GM12878 (cell line): ENCODE results near the gene UBC. TPM values are rescaled to one million over a fixed set of nuclear protein-coding genes. Genes with fewer than 3 reads are reported as not detected.

ENCODE experiments used
- ATAC-seq: fragments of 200-7000 bp; cut with Tn5 transposase; 3 replicates; pipeline ENCODE4 v1.9.1; 2020; ENCODE audit warnings: mild to moderate bottlenecking, moderate library complexity
- BruUV-seq: library from RNA; stranded (reverse); fragments of 400-500 nt; replicated peaks from 2 replicates; lab custom pipeline; 2021; lab: Mats Ljungman, UMichigan
- CTCF ChIA-PET: fragments of 300-600 bp; sonication (Branson Sonifier 250); formaldehyde crosslinking; extraction: SDS; loops from one replicate; lab custom pipeline; 2021; ENCODE audit warnings: inconsistent platforms; lab: Yijun Ruan, JAX
- POLR2A ChIA-PET: fragments of 350-600 bp; formaldehyde crosslinking; extraction: SDS; loops from one replicate; lab custom pipeline; 2021; ENCODE audit warnings: inconsistent platforms; lab: Charles Lee
- RAD21 ChIA-PET: fragments of 300-600 bp; sonication (Branson Sonifier 250); formaldehyde crosslinking; loops from one replicate; lab custom pipeline; 2023; ENCODE audit warnings: antibody characterized with exemption; ENCODE audit not compliant: unreplicated experiment; lab: Charles Lee
- SMC1A ChIA-PET: fragments of 300-600 bp; sonication (Branson Sonifier 250); formaldehyde crosslinking; loops from one replicate; lab custom pipeline; 2023; ENCODE audit not compliant: unreplicated experiment, uncharacterized antibody; lab: Charles Lee
- DNase-seq: peaks from one replicate; pipeline ENCODE4 v3.0.0-alpha.2; 2011; ENCODE audit warnings: low read depth, low spot score
- FAIRE-seq: peaks from 3 replicates; lab custom pipeline; 2011; peaks lifted over from hg19 to GRCh38; lab: Jason Lieb, UNC
- H2AFZ ChIP-seq: 2 replicates; pipeline ENCODE4 v1.6.0; 2011; ENCODE audit warnings: low read depth, low read length, control low read depth; ENCODE audit not compliant: control insufficient read depth
- H3K27ac ChIP-seq: 2 replicates; pipeline ENCODE4 v1.5.1; 2011; ENCODE audit warnings: control low read depth; ENCODE audit not compliant: control insufficient read depth, insufficient read depth
- H3K27me3 ChIP-seq, 2 experiments: replicated peaks in 1 of 2; 2 replicates each; pipeline versions ENCODE4 v1.6.0 to v1.6.1; 2011; ENCODE audit warnings: low read length in 1 of 2; ENCODE audit not compliant: control insufficient read depth in 2 of 2, insufficient read depth in 2 of 2
- H3K36me3 ChIP-seq, 2 experiments: 2 replicates each; pipeline ENCODE4 v1.5.1; 2011; ENCODE audit warnings: low read length in 1 of 2; ENCODE audit not compliant: control insufficient read depth in 2 of 2, insufficient read depth in 2 of 2
- H3K4me1 ChIP-seq: 2 replicates; pipeline ENCODE4 v1.6.1; 2011; ENCODE audit warnings: mild to moderate bottlenecking, low read length, moderate library complexity, mixed read lengths; ENCODE audit not compliant: control insufficient read depth, insufficient read depth
- H3K4me2 ChIP-seq: 2 replicates; pipeline ENCODE4 v1.6.0; 2011; ENCODE audit warnings: control low read depth; ENCODE audit not compliant: control insufficient read depth, insufficient read depth
- H3K4me3 ChIP-seq: fragments of 200-600 bp; sonication (generic); 2 replicates; pipeline ENCODE4 v1.5.1; 2016
- H3K79me2 ChIP-seq: 2 replicates; pipeline ENCODE4 v1.6.0; 2011; ENCODE audit warnings: low read length; ENCODE audit not compliant: control insufficient read depth, insufficient read depth
- H3K9ac ChIP-seq: 2 replicates; pipeline ENCODE4 v1.8.0; 2011; ENCODE audit warnings: low read length, control low read depth, mixed read lengths; ENCODE audit not compliant: control insufficient read depth, insufficient read depth
- H3K9me3 ChIP-seq: replicated peaks from 3 replicates; pipeline ENCODE4 v1.5.1; 2011; ENCODE audit warnings: mild to moderate bottlenecking, low read length; ENCODE audit not compliant: control insufficient read depth, insufficient read depth
- H4K20me1 ChIP-seq: 2 replicates; pipeline ENCODE4 v1.6.0; 2011; ENCODE audit not compliant: control insufficient read depth, insufficient read depth
- HCFC1 ChIP-seq: fragments of 150-350 bp; IDR thresholded peaks from 2 replicates; pipeline ENCODE4 v1.6.1; 2014; ENCODE audit warnings: low read length
- NFYA ChIP-seq: IDR thresholded peaks from 2 replicates; pipeline ENCODE4 v1.6.1; 2011; ENCODE audit warnings: low read depth, mild to moderate bottlenecking, low read length, improper control_type of control experiment, borderline replicate concordance
- POLR2A ChIP-seq: IDR thresholded peaks from 2 replicates; pipeline ENCODE4 v1.6.1; 2011; ENCODE audit warnings: low read depth, mild to moderate bottlenecking, low read length
- TARDBP ChIP-seq: IDR thresholded peaks from 2 replicates; pipeline ENCODE4 v1.6.1; 2016; ENCODE audit warnings: borderline replicate concordance
- WGBS: methylation state at CpG from one replicate; pipeline ENCODE4 v1.1.6; 2016; ENCODE audit warnings: low lambda C conversion rate; ENCODE audit not compliant: insufficient replicate concordance, insufficient coverage; ENCODE audit errors: missing lambda C conversion rate; 5-methylcytosine and 5-hydroxymethylcytosine counted together
- in situ Hi-C: fragments of 300-500 bp; cut with MboI; formaldehyde crosslinking; loops from 9 replicates; pipeline ENCODE4 v1.14.3; 2018; ENCODE audit warnings: mixed read lengths
- intact Hi-C: fragments of 100-400 bp; cut with micrococcal nuclease; formaldehyde crosslinking; loops from one replicate; pipeline ENCODE4 v1.14.2; 2022; ENCODE audit not compliant: unreplicated experiment
- polyA plus RNA-seq, 11 experiments: library from polyadenylated mRNA; depleted of rRNA in 4 of 11; unstranded in 6 of 11; stranded (reverse) in 5 of 11; fragments of >200 nt; fragmentation: Nextera tagmentation in 4 of 11; fragmentation: Illumina TruSeq in 1 of 11; extraction: Ambion mirVana in 4 of 11; extraction: Trizol in 1 of 11; gene quantifications; 1 replicate in 1 of 11; 2 replicates in 10 of 11; pipeline versions ENCODE4 v1.2.1 to v1.2.3, GENCODE V29; 2011 to 2016; ENCODE audit warnings: inconsistent platforms in 2 of 11, missing spikeins in 2 of 11, low read depth in 1 of 11
- total RNA-seq, 4 experiments: library from RNA; depleted of rRNA in 3 of 4; stranded (reverse); fragments of >200 nt in 3 of 4; fragmentation: Illumina TruSeq in 1 of 4; extraction: Trizol in 1 of 4; gene quantifications; 2 replicates each; pipeline versions ENCODE4 v1.2.1 to v1.2.3, GENCODE V29; 2013 to 2021

UBC gene
- total and polyA plus RNA-seq, 10 of the 15 experiments (the other 5 are each of a cell fraction or from before 2014, with no cell fraction given): 653 to 1,666 (median 874) TPM

DNA sequence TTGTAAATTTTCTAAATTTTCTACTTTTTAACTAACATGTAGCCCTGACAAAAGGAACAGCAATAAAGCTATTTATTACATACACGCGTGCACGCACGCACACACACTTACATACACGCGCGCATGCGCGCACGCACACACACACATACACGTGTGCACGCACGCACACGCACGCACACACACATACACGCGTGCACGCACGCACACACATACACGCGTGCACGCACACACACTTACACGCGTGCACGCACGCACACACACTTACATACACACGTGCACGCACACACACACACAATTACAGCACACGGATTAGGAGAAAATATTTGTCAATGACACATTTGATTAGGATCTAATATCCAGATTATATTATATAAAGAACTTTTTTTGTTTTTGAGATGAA, 46.6 kb upstream of the UBC start:
- WGBS: 84% methylated on average over 21 of the region's 29 CpGs
- TF ChIP-seq HCFC1: no peak
- TF ChIP-seq TARDBP: no peak
- no peaks in the 10 kb centered on the region for H4K20me1 ChIP-seq
- no peaks in the 10 kb centered on the region for H3K4me1 ChIP-seq
- ChIA-PET POLR2A (no interaction called here), CTCF (no interaction called here), SMC1A (no interaction called here), RAD21 (no interaction called here)
- no peak overlapping the region for H3K27ac ChIP-seq
- no peak overlapping the region for H3K9ac ChIP-seq
- H3K4me3 ChIP-seq: no peak overlapping the region
- no TSS peak for BruUV-seq
- intact Hi-C loops (no loop called here), in situ Hi-C loops (no loop called here)
- no peaks in the 10 kb centered on the region for H3K9me3 ChIP-seq
- no peak overlapping the region for H3K4me2 ChIP-seq
- DNase-seq (no peak), ATAC-seq (no peak), FAIRE-seq (no peak)
- H3K36me3 ChIP-seq: peaks cover 24 to 33% of the 10 kb centered on the region in 2 experiments; a peak in 3 of 4 replicates
- H2AFZ ChIP-seq: no peak overlapping the region
- no peaks in the 10 kb centered on the region for H3K27me3 ChIP-seq
- H3K79me2 ChIP-seq: no peaks in the 10 kb centered on the region

DNA sequence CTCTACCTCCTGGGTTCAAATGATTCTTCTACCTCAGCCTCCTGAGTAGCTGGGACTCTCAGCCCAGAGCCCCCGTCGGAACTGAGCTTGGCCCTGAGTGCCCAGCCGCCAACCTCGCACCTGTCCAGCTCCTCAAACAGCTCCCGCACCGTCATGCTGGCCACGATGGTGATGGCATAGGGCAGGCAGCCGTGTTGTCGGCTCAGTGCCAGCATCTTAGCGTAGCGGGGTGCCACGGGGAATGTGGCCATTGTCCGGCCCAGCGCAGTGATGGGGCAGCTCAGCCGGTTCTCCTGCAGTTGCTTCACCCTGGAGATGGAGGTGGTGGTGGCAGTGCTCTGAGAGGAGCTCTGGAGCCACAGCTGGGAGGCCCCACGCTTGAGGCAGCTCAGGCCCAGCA, 42.1 kb upstream of the UBC start:
- no peak for ATAC-seq
- RAD21 ChIA-PET: no interaction called here
- no peaks in the 10 kb centered on the region for H3K27me3 ChIP-seq
- no peak overlapping the region for H2AFZ ChIP-seq
- no peaks in the 10 kb centered on the region for H3K79me2 ChIP-seq
- POLR2A ChIA-PET: no interaction called here
- intact Hi-C loops: no loop called here
- TF ChIP-seq NFYA: no peak
- TF ChIP-seq POLR2A: peak; percentile 36
- TF ChIP-seq, all 136 proteins: peak for 1
- ChIA-PET SMC1A (no interaction called here), CTCF (interaction anchor here (1.0 to 1.2 kb wide), 2 partner anchors 11 to 16 kb away, joined by 3 to 4 read pairs; no protein-coding TSS in a partner anchor)
- BruUV-seq: no TSS peak
- H3K9ac ChIP-seq: no peak overlapping the region
- FAIRE-seq: no peak
- in situ Hi-C loops: no loop called here
- DNase-seq: no peak
- H3K4me3 ChIP-seq: no peak overlapping the region
- no peaks in the 10 kb centered on the region for H4K20me1 ChIP-seq
- WGBS: 99% methylated on average over 16 of the region's 16 CpGs
- H3K4me2 ChIP-seq: no peak overlapping the region
- H3K27ac ChIP-seq: no peak overlapping the region
- H3K4me1 ChIP-seq: no peaks in the 10 kb centered on the region
- H3K9me3 ChIP-seq: no peaks in the 10 kb centered on the region
- H3K36me3 ChIP-seq: peaks cover 26 to 27% of the 10 kb centered on the region in 2 experiments
